Bronchial smooth muscle cell (primary cell): ENCODE results near the gene MT1E. TPM values are rescaled to one million over a fixed set of nuclear protein-coding genes. Genes with fewer than 3 reads are reported as not detected.

Experiments used
- total RNA-seq: library from RNA; depleted of rRNA; stranded (reverse); fragments of >200 nt; gene quantifications from 2 replicates; pipeline ENCODE4 v1.2.1, GENCODE V29; 2014

The MT1E gene
- 129 and 231 TPM in 2 replicates for total RNA-seq

GRCh38 chr16:56625140-56625942 lies at the start of gene MT1E:
Gene MT1E, plus strand, starts transcription at chr16:56625781. Its CDS starts 71 bp downstream, at chr16:56625852.

GRCh38 chr16:56589141-56590039 lies 36.2 kb upstream of the MT1E start, which contains the start of gene MT3:
Gene MT3, plus strand, starts transcription at chr16:56589528. Its CDS starts 63 bp downstream, at chr16:56589591.

GRCh38 chr16:56608043-56608875 lies 17.3 kb upstream of the MT1E start, which contains the start of gene MT2A:
Gene MT2A, plus strand, starts transcription at chr16:56608584. Its CDS starts 72 bp downstream, at chr16:56608656.

GRCh38 chr16:56632156-56632847 lies 6.7 kb downstream of the MT1E start, which contains the start of gene MT1M:
Gene MT1M, plus strand, starts transcription at chr16:56632659. Its CDS starts 73 bp downstream, at chr16:56632732.

GRCh38 chr16:56637814-56638750 lies 12.5 kb downstream of the MT1E start, which contains the start of gene MT1A:
Gene MT1A, plus strand, starts transcription at chr16:56638666. Its CDS starts 73 bp downstream, at chr16:56638739.

GRCh38 chr16:56651586-56651985 lies 26.0 kb downstream of the MT1E start, which contains the start of gene MT1B:
Gene MT1B, plus strand, starts transcription at chr16:56651886. Its CDS starts 68 bp downstream, at chr16:56651954.

GRCh38 chr16:56657555-56658326 lies 32.2 kb downstream of the MT1E start, which contains the start of gene MT1F:
Gene MT1F, plus strand, starts transcription at chr16:56657959. Its CDS starts 100 bp downstream, at chr16:56658059.

GRCh38 chr16:56667581-56668571 lies 42.3 kb downstream of the MT1E start, which contains the start of gene MT1G:
Gene MT1G, minus strand, starts transcription at chr16:56668065. Its CDS starts 72 bp downstream, at chr16:56667993.

GRCh38 chr16:56669005-56669839 lies 43.6 kb downstream of the MT1E start, which contains the start of gene MT1H:
Gene MT1H, plus strand, starts transcription at chr16:56669814. Its CDS starts 71 bp downstream, at chr16:56669885.

Other genes with a start within 250 kb of the MT1E start
- gene AMFR, start 200.2 kb upstream of the MT1E start, total RNA-seq, result 246 and 344 TPM in 2 replicates
- 45.9 and 57.4 TPM in 2 replicates for gene NUDT21, start 174.4 kb upstream of the MT1E start, total RNA-seq
- 51.5 and 56.7 TPM in 2 replicates for gene OGFOD1, start 174.2 kb upstream of the MT1E start, total RNA-seq
- 80.1 and 110 TPM in 2 replicates for gene BBS2, start 105.8 kb upstream of the MT1E start, total RNA-seq
- gene MT4, start 60.7 kb upstream of the MT1E start, total RNA-seq, result not detected in 2 replicates
- gene MT3, start 36.3 kb upstream of the MT1E start, total RNA-seq, result not detected in 2 replicates
- gene MT2A, start 17.2 kb upstream of the MT1E start, total RNA-seq, result 36.7 and 117 TPM in 2 replicates
- gene MT1M, start 6.9 kb downstream of the MT1E start, total RNA-seq, result 2.8 and 3.9 TPM in 2 replicates
- 1.4 TPM in 1 of 2 replicates, not detected in the other for gene MT1A, start 12.9 kb downstream of the MT1E start, total RNA-seq
- gene MT1B, start 26.1 kb downstream of the MT1E start, total RNA-seq, result not detected in 2 replicates
- not detected in 2 replicates for gene MT1F, start 32.2 kb downstream of the MT1E start, total RNA-seq
- not detected in 2 replicates for gene MT1G, start 42.3 kb downstream of the MT1E start, total RNA-seq
- not detected in 2 replicates for gene MT1H, start 44.0 kb downstream of the MT1E start, total RNA-seq
- gene MT1X, start 56.7 kb downstream of the MT1E start, total RNA-seq, result 24.3 and 45.7 TPM in 2 replicates
- 38.7 and 40.7 TPM in 2 replicates for gene NUP93, start 104.3 kb downstream of the MT1E start, total RNA-seq
- under 0.01 TPM in 1 of 2 replicates, not detected in the other for gene SLC12A3, start 239.4 kb downstream of the MT1E start, total RNA-seq